Endothelial cell of umbilical vein (primary cell): ENCODE data around the gene RNF224.

ENCODE experiments used
- CTCF ChIP-seq, 2 donors: IDR thresholded peaks; 1 replicate in 1 of 2; 2 replicates in 1 of 2; pipeline ENCODE4 v1.5.1; 2011; ENCODE audit warnings: low read length in 2 of 2, mild to moderate bottlenecking in 2 of 2, moderate library complexity in 2 of 2, control low read depth in 1 of 2, inconsistent platforms in 1 of 2, low read depth in 1 of 2; ENCODE audit not compliant: insufficient read depth in 1 of 2; ENCODE audit errors: extremely low read depth in 1 of 2
- EZH2 ChIP-seq: IDR thresholded peaks from 2 replicates; pipeline ENCODE4 v1.6.1; 2012; ENCODE audit warnings: borderline replicate concordance, low read depth, mild to moderate bottlenecking, moderate library complexity, low read length, inconsistent platforms; ENCODE audit not compliant: severe bottlenecking
- FOS ChIP-seq: IDR thresholded peaks from 2 replicates; pipeline ENCODE4 v1.6.1; 2011; ENCODE audit warnings: mild to moderate bottlenecking, low read length, moderate library complexity, borderline replicate concordance; ENCODE audit not compliant: insufficient read depth
- GATA2 ChIP-seq: IDR thresholded peaks from 2 replicates; pipeline ENCODE4 v1.7.0; 2011; ENCODE audit warnings: low read depth, mild to moderate bottlenecking, moderate library complexity, mixed read lengths, low read length; ENCODE audit not compliant: insufficient read length, insufficient read depth
- JUN ChIP-seq: IDR thresholded peaks from 2 replicates; pipeline ENCODE4 v1.6.1; 2011; ENCODE audit warnings: borderline replicate concordance, low read depth; ENCODE audit not compliant: insufficient read length, insufficient read depth
- MYC ChIP-seq: IDR thresholded peaks from one replicate; pipeline ENCODE4 v1.6.1; 2011; ENCODE audit warnings: mild to moderate bottlenecking, low read depth, low read length
- POLR2A ChIP-seq: IDR thresholded peaks from 2 replicates; pipeline ENCODE4 v1.6.1; 2012; ENCODE audit warnings: low read depth, mild to moderate bottlenecking, control low read depth, low read length
- POLR2AphosphoS5 ChIP-seq: IDR thresholded peaks from 2 replicates; pipeline ENCODE4 v1.6.1; 2012; ENCODE audit warnings: low read depth, mild to moderate bottlenecking, control low read depth, low read length, moderate library complexity; ENCODE audit not compliant: insufficient read depth
- TF ChIP-seq, protein P1 (sequence below): IDR thresholded peaks from 2 replicates; pipeline ENCODE4 v1.6.1; 2011; ENCODE audit not compliant: insufficient read depth, insufficient read length

DNA sequence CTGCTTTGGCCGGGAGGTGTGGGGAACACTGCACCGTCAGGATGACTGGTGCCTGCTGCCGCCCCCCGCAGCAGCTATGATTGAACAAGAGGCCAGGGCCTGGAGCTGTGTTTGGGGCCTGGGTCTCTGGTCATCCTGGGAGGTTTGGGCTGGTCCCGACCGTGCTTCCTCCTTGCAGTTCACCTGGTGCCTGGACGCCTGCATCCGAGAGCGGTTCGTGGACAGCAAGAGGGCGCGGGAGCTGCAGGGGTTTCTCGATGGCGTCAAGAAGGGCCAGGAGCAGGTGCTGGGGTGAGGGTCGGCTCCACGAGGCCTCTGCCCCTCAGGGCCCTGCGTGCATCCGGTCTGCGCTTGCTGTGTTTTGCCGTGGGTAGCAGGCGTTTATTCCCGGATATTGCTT is 36.8 kb downstream of the RNF224 start:
- TF ChIP-seq, protein P1, sequence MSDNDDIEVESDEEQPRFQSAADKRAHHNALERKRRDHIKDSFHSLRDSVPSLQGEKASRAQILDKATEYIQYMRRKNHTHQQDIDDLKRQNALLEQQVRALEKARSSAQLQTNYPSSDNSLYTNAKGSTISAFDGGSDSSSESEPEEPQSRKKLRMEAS = no peak
- TF ChIP-seq CTCF (IDR thresholded peaks at IDR 0.05; ENCODE audit: extremely low read depth in 1 of 2, insufficient read depth in 1 of 2, low read depth in 1 of 2, low read length in 2 of 2) (no peak), POLR2A (no peak), EZH2 (no peak), JUN (no peak), MYC (no peak), POLR2AphosphoS5 (no peak), FOS (no peak), GATA2 (no peak)
